GM19238 (cell line): Measurements from ENCODE around the gene RAPGEF3.

Experiments
- DNase-seq: peaks from one replicate; pipeline ENCODE4 v3.0.0; 2011; ENCODE audit warnings: low spot score; ENCODE audit not compliant: insufficient read length

RAPGEF3 gene

GRCh38 chr12:47758834-47759690 is at the start of gene RAPGEF3:
RAPGEF3 (minus strand) TSS chr12:47758880; CDS start chr12:47758556, 324 bp downstream.
- DNase-seq: peak; percentile 77

GRCh38 chr12:47808050-47808449 is 49.4 kb upstream of the RAPGEF3 start:
- peak; percentile 46 for DNase-seq

- DNase-seq: no peak
Observed at GRCh38 chr12:47807338-47807737, 48.7 kb upstream of the RAPGEF3 start.

- no peak for DNase-seq
Observed at GRCh38 chr12:47805417-47805816, 46.7 kb upstream of the RAPGEF3 start.

GRCh38 chr12:47804171-47804570 is 45.5 kb upstream of the RAPGEF3 start:
- DNase-seq: no peak

GRCh38 chr12:47803191-47803875 is 44.7 kb upstream of the RAPGEF3 start:
- DNase-seq: no peak

GRCh38 chr12:47802312-47802711 is 43.6 kb upstream of the RAPGEF3 start:
- no peak for DNase-seq

- DNase-seq: no peak
Observed at GRCh38 chr12:47801904-47802246, 43.2 kb upstream of the RAPGEF3 start.

- no peak for DNase-seq
Observed at GRCh38 chr12:47801170-47801903, 42.7 kb upstream of the RAPGEF3 start.

- DNase-seq: no peak
Observed at GRCh38 chr12:47800582-47800981, 41.9 kb upstream of the RAPGEF3 start.

GRCh38 chr12:47799357-47799955 is 40.8 kb upstream of the RAPGEF3 start:
- DNase-seq: no peak

- DNase-seq: no peak
Observed at GRCh38 chr12:47798382-47798948, 39.8 kb upstream of the RAPGEF3 start.

GRCh38 chr12:47797441-47797840 is 38.8 kb upstream of the RAPGEF3 start:
- DNase-seq: peak; percentile 59

GRCh38 chr12:47795814-47796411 is 37.2 kb upstream of the RAPGEF3 start:
- DNase-seq: no peak

GRCh38 chr12:47795121-47795813 is 36.6 kb upstream of the RAPGEF3 start:
- DNase-seq: no peak

- no peak for DNase-seq
Observed at GRCh38 chr12:47794679-47795078, 36.0 kb upstream of the RAPGEF3 start.

- DNase-seq: no peak
Observed at GRCh38 chr12:47793015-47793681, 34.5 kb upstream of the RAPGEF3 start.

- no peak for DNase-seq
Observed at GRCh38 chr12:47791874-47792273, 33.2 kb upstream of the RAPGEF3 start.

- no peak for DNase-seq
Observed at GRCh38 chr12:47791351-47791746, 32.7 kb upstream of the RAPGEF3 start.
